ENCODE results near the gene COL9A2.

Gene COL9A2

GRCh38 chr1:40265298-40265697, 51.8 kb downstream of the COL9A2 start:
- in situ Hi-C loops (cut with MboI; ENCODE audit: low sequenced_read_pairs): no loop called here

GRCh38 chr1:40264354-40264781, 52.7 kb downstream of the COL9A2 start:
- in situ Hi-C loops (cut with MboI; ENCODE audit: low sequenced_read_pairs): no loop called here

GRCh38 chr1:40258445-40258769, 58.7 kb downstream of the COL9A2 start:
- in situ Hi-C loops (cut with MboI; ENCODE audit: low sequenced_read_pairs): no loop called here

- in situ Hi-C loops (cut with MboI; ENCODE audit: low sequenced_read_pairs): no loop called here
Observed at GRCh38 chr1:40257688-40258444, 59.2 kb downstream of the COL9A2 start, which contains the start of gene ZMPSTE24. ZMPSTE24 (plus strand) TSS chr1:40258236; CDS start chr1:40258272, 36 bp downstream.

GRCh38 chr1:40257313-40257687, 59.8 kb downstream of the COL9A2 start:
- in situ Hi-C loops (cut with MboI; ENCODE audit: low sequenced_read_pairs): no loop called here

GRCh38 chr1:40256401-40257084, 60.5 kb downstream of the COL9A2 start:
- in situ Hi-C loops (cut with MboI; ENCODE audit: low sequenced_read_pairs): no loop called here

- in situ Hi-C loops (cut with MboI; ENCODE audit: low sequenced_read_pairs): no loop called here
Observed at GRCh38 chr1:40255231-40255630, 61.9 kb downstream of the COL9A2 start.

GRCh38 chr1:40252601-40253000, 64.5 kb downstream of the COL9A2 start:
- in situ Hi-C loops (cut with MboI; ENCODE audit: low sequenced_read_pairs): no loop called here

GRCh38 chr1:40251456-40251855, 65.6 kb downstream of the COL9A2 start:
- in situ Hi-C loops (cut with MboI; ENCODE audit: low sequenced_read_pairs): no loop called here

Measured in HL-60/S4 treated with retinoic acid at 250 ng/mL for 4 days and 3 days (cell line).